Activated naive CD4-positive, alpha-beta T cell (primary cell): ENCODE data around the gene ARHGEF2.
"Not testable (repeated sequence)": the region's sequence is repeated elsewhere in the genome, so short reads cannot be mapped to it uniquely, and the experiment has no call there.

Experiments used
- DNase-seq, 4 experiments: peaks; one replicate each; lab custom pipeline; 2025; lab: John Stamatoyannopoulos, UW

Gene ARHGEF2

GRCh38 chr1:155942578-155943141, 35.7 kb downstream of the ARHGEF2 start:
- no peak for DNase-seq

GRCh38 chr1:155941845-155942531, 36.4 kb downstream of the ARHGEF2 start:
- DNase-seq, result no peak

- no peak for DNase-seq
Measured at GRCh38 chr1:155940993-155941844, 37.1 kb downstream of the ARHGEF2 start, which contains the start of gene RXFP4. Gene RXFP4, plus strand, starts transcription at chr1:155941638. Its CDS starts 72 bp downstream, at chr1:155941710.

- DNase-seq, result no peak
Measured at GRCh38 chr1:155940482-155940992, 37.8 kb downstream of the ARHGEF2 start.

- no peak for DNase-seq
Measured at GRCh38 chr1:155938220-155938627, 40.1 kb downstream of the ARHGEF2 start.

GRCh38 chr1:155934936-155935590, 43.3 kb downstream of the ARHGEF2 start:
- DNase-seq, result no peak

- peak; percentile 77 to 88 (median 81) for DNase-seq
Measured at GRCh38 chr1:155934097-155934935, 44.0 kb downstream of the ARHGEF2 start, which contains the start of gene KHDC4. Gene KHDC4, minus strand, starts transcription at chr1:155934413. Its CDS starts 40 bp downstream, at chr1:155934373.

GRCh38 chr1:155933591-155934096, 44.7 kb downstream of the ARHGEF2 start:
- no peak for DNase-seq

- DNase-seq, result no peak
Measured at GRCh38 chr1:155932487-155932886, 45.9 kb downstream of the ARHGEF2 start.

GRCh38 chr1:155932081-155932480, 46.3 kb downstream of the ARHGEF2 start:
- no peak for DNase-seq

- no peak for DNase-seq
Measured at GRCh38 chr1:155931332-155932038, 46.9 kb downstream of the ARHGEF2 start.

- DNase-seq, result not testable (repeated sequence)
Measured at GRCh38 chr1:155930725-155931124, 47.6 kb downstream of the ARHGEF2 start.

- DNase-seq, result no peak
Measured at GRCh38 chr1:155929057-155929456, 49.3 kb downstream of the ARHGEF2 start.

- no peak for DNase-seq
Measured at GRCh38 chr1:155925506-155925905, 52.8 kb downstream of the ARHGEF2 start.

GRCh38 chr1:155920717-155921116, 57.6 kb downstream of the ARHGEF2 start:
- DNase-seq, result no peak

GRCh38 chr1:155919801-155920200, 58.5 kb downstream of the ARHGEF2 start:
- no peak for DNase-seq

- DNase-seq, result no peak
Measured at GRCh38 chr1:155918660-155919059, 59.7 kb downstream of the ARHGEF2 start.

- no peak for DNase-seq
Measured at GRCh38 chr1:155913969-155914757, 64.2 kb downstream of the ARHGEF2 start.

- no peak for DNase-seq
Measured at GRCh38 chr1:155912056-155912536, 66.3 kb downstream of the ARHGEF2 start.
